ENCODE results near the gene WDFY4. TPM values are rescaled to one million over a fixed set of nuclear protein-coding genes. Genes with fewer than 3 reads are reported as not detected.
A peak's percentile ranks its signal among the peaks of the same experiment; 100 is the strongest.

The WDFY4 gene
- total RNA-seq, 1 donor from 2014 or later = 33.8 TPM

- Histone ChIP-seq H3K27ac (no peak overlapping the region), H3K9me3 (no peaks in the 10 kb centered on the region), H3K4me3 (no peak overlapping the region), H3K36me3 (no peaks in the 10 kb centered on the region), H3K4me1 (peaks cover 0 to 4% of the 10 kb centered on the region in 2 donors), H3K27me3 (no peaks in the 10 kb centered on the region)
- peak in 1 of 2 donors; percentile 4 for DNase-seq (ENCODE audit: low spot score in 2 of 2)
- no peak for TF ChIP-seq CTCF (IDR thresholded peaks at IDR 0.05)
- intact Hi-C loops (cut with DNase I) = no loop called here
These were observed 26.1 kb downstream of the WDFY4 start for GRCh38 chr10:48710647-48711275.

GRCh38 chr10:48711830-48712229 is 27.2 kb downstream of the WDFY4 start:
- DNase-seq (ENCODE audit: low spot score in 2 of 2) = no peak
- peaks cover 0 to 4% of the 10 kb centered on the region in 2 donors for H3K4me1 ChIP-seq
- no peak for TF ChIP-seq CTCF (IDR thresholded peaks at IDR 0.05)
- intact Hi-C loops (cut with DNase I) = no loop called here
- no peak overlapping the region for H3K27ac ChIP-seq
- H3K27me3 ChIP-seq = no peaks in the 10 kb centered on the region
- no peaks in the 10 kb centered on the region for H3K36me3 ChIP-seq
- no peak overlapping the region for H3K4me3 ChIP-seq
- no peaks in the 10 kb centered on the region for H3K9me3 ChIP-seq

GRCh38 chr10:48714088-48714487 is 29.4 kb downstream of the WDFY4 start:
- H3K4me1 ChIP-seq = no peaks in the 10 kb centered on the region
- intact Hi-C loops (cut with DNase I) = no loop called here

GRCh38 chr10:48716416-48716815 is 31.7 kb downstream of the WDFY4 start:
- no peak overlapping the region for H3K4me3 ChIP-seq
- no peaks in the 10 kb centered on the region for H3K27me3 ChIP-seq
- H3K4me1 ChIP-seq = no peaks in the 10 kb centered on the region
- H3K36me3 ChIP-seq = no peaks in the 10 kb centered on the region
- H3K9me3 ChIP-seq = no peaks in the 10 kb centered on the region
- no peak for DNase-seq (ENCODE audit: low spot score in 2 of 2)
- no peak for TF ChIP-seq CTCF (IDR thresholded peaks at IDR 0.05)
- H3K27ac ChIP-seq = no peak overlapping the region
- intact Hi-C loops (cut with DNase I) = no loop called here

More at GRCh38 chr10:48714088-48714487, 29.4 kb downstream of the WDFY4 start:
- no peak overlapping the region for H3K27ac ChIP-seq
- no peaks in the 10 kb centered on the region for H3K27me3 ChIP-seq
- H3K36me3 ChIP-seq = no peaks in the 10 kb centered on the region
- DNase-seq (ENCODE audit: low spot score in 2 of 2) = no peak
- no peak for TF ChIP-seq CTCF (IDR thresholded peaks at IDR 0.05)
- no peak overlapping the region for H3K4me3 ChIP-seq
- H3K9me3 ChIP-seq = no peaks in the 10 kb centered on the region

- Histone ChIP-seq H3K4me3 (no peak overlapping the region), H3K36me3 (no peaks in the 10 kb centered on the region), H3K4me1 (no peaks in the 10 kb centered on the region), H3K9me3 (no peaks in the 10 kb centered on the region), H3K27me3 (no peaks in the 10 kb centered on the region), H3K27ac (no peak overlapping the region)
- DNase-seq (ENCODE audit: low spot score in 2 of 2) = peak in 1 of 2 donors; percentile 13
- TF ChIP-seq CTCF (IDR thresholded peaks at IDR 0.05) = no peak
- intact Hi-C loops (cut with DNase I) = no loop called here
These were observed 35.9 kb downstream of the WDFY4 start for GRCh38 chr10:48720611-48721010.
